Testis (tissue), 2 donors: Measurements from ENCODE around the gene YWHAH.

Experiments used
- CTCF ChIP-seq, 3 experiments: fragments of 450-650 bp in 2 of 3; fragments of 200-600 bp in 1 of 3; sonication (generic) in 1 of 3; IDR thresholded peaks; one replicate each; pipeline ENCODE4 v1.5.1; 2016 to 2019; ENCODE audit warnings: antibody characterized with exemption in 3 of 3, mild to moderate bottlenecking in 2 of 3, moderate library complexity in 1 of 3
- POLR2A ChIP-seq: fragments of 450-650 bp; IDR thresholded peaks from one replicate; pipeline ENCODE4 v1.6.1; 2017; ENCODE audit warnings: antibody characterized with exemption, mild to moderate bottlenecking, moderate library complexity

DNA sequence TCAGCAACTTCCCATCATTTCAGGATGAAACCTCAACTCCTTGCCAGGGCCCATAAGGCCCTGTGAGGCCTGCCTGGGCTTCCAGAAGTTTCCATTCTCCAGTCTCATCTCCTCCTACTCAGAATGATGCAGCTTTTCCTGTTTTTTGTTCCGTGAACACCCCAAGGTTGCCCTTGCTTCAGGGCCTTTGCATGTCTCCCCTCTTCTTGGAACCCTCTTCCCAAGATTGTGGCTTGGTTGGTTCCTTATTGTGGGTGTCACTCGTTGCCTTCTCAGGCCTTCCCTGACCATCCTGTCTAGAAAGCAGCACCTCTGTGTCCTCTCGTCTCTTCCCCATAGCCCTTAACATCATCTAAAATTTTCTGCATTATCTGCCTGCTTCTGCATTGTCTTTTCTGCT is 23.2 kb upstream of the YWHAH start:
- TF ChIP-seq CTCF (IDR thresholded peaks at IDR 0.05) = no peak
- TF ChIP-seq POLR2A = no peak
